ENCODE results near the gene MEX3A.
A peak's percentile ranks its signal among the peaks of the same experiment; 100 is the strongest.

MEX3A gene

GRCh38 chr1:156065212-156065611, 17.1 kb downstream of the MEX3A start:
- Histone ChIP-seq H3K9me3 (ENCODE audit: low read depth, low read length) (no peaks in the 10 kb centered on the region), H3K4me3 (no peak overlapping the region), H3K27ac (no peak overlapping the region), H3K9ac (ENCODE audit: insufficient read length) (no peak overlapping the region), H3K36me3 (ENCODE audit: insufficient read depth, low read length) (no peaks in the 10 kb centered on the region)
- TF ChIP-seq EZH2 (IDR thresholded peaks at IDR 0.05) (no peak), FOXP2 (optimal IDR thresholded peaks at IDR 0.05; ENCODE audit: control extremely low read depth, extremely low read length, insufficient read depth) (no peak), POLR2AphosphoS5 (IDR thresholded peaks at IDR 0.05; ENCODE audit: borderline replicate concordance, low read depth, low read length) (no peak)
- DNase-seq (ENCODE audit: low read depth, low spot score): no peak

- TF ChIP-seq EZH2 (IDR thresholded peaks at IDR 0.05) (no peak), POLR2AphosphoS5 (IDR thresholded peaks at IDR 0.05; ENCODE audit: borderline replicate concordance, low read depth, low read length) (no peak), FOXP2 (optimal IDR thresholded peaks at IDR 0.05; ENCODE audit: control extremely low read depth, extremely low read length, insufficient read depth) (no peak)
- H3K36me3 ChIP-seq (ENCODE audit: insufficient read depth, low read length): no peaks in the 10 kb centered on the region
- no peak for DNase-seq (ENCODE audit: low read depth, low spot score)
These were observed 17.6 kb downstream of the MEX3A start for GRCh38 chr1:156064615-156065014.

GRCh38 chr1:156063997-156064285, 18.3 kb downstream of the MEX3A start:
- Histone ChIP-seq H3K9ac (ENCODE audit: insufficient read length) (no peak overlapping the region), H3K36me3 (ENCODE audit: insufficient read depth, low read length) (no peaks in the 10 kb centered on the region), H3K9me3 (ENCODE audit: low read depth, low read length) (no peaks in the 10 kb centered on the region), H3K27ac (peak overlapping the region; percentile 62; the same call in 1 of the 2 replicates), H3K4me3 (no peak overlapping the region)
- TF ChIP-seq EZH2 (IDR thresholded peaks at IDR 0.05) (no peak), POLR2AphosphoS5 (IDR thresholded peaks at IDR 0.05; ENCODE audit: borderline replicate concordance, low read depth, low read length) (no peak), FOXP2 (optimal IDR thresholded peaks at IDR 0.05; ENCODE audit: control extremely low read depth, extremely low read length, insufficient read depth) (no peak)
- DNase-seq (ENCODE audit: low read depth, low spot score): no peak

More at GRCh38 chr1:156064615-156065014, 17.6 kb downstream of the MEX3A start:
- H3K4me3 ChIP-seq: no peak overlapping the region
- H3K27ac ChIP-seq: no peak overlapping the region
- H3K9ac ChIP-seq (ENCODE audit: insufficient read length): no peak overlapping the region
- H3K9me3 ChIP-seq (ENCODE audit: low read depth, low read length): no peaks in the 10 kb centered on the region

GRCh38 chr1:156062189-156062588, 20.1 kb downstream of the MEX3A start:
- TF ChIP-seq FOXP2 (optimal IDR thresholded peaks at IDR 0.05; ENCODE audit: control extremely low read depth, extremely low read length, insufficient read depth) (no peak), POLR2AphosphoS5 (IDR thresholded peaks at IDR 0.05; ENCODE audit: borderline replicate concordance, low read depth, low read length) (no peak), EZH2 (IDR thresholded peaks at IDR 0.05) (no peak)
- H3K4me3 ChIP-seq: no peak overlapping the region
- H3K36me3 ChIP-seq (ENCODE audit: insufficient read depth, low read length): no peaks in the 10 kb centered on the region
- no peak overlapping the region for H3K27ac ChIP-seq
- H3K9me3 ChIP-seq (ENCODE audit: low read depth, low read length): no peaks in the 10 kb centered on the region
- H3K9ac ChIP-seq (ENCODE audit: insufficient read length): no peak overlapping the region
- DNase-seq (ENCODE audit: low read depth, low spot score): no peak

GRCh38 chr1:156060937-156061636, 21.2 kb downstream of the MEX3A start, which contains the start of gene RAB25:
RAB25 (plus strand) TSS chr1:156061160; CDS start chr1:156061401, 241 bp downstream.
- TF ChIP-seq POLR2AphosphoS5 (IDR thresholded peaks at IDR 0.05; ENCODE audit: borderline replicate concordance, low read depth, low read length) (no peak), EZH2 (IDR thresholded peaks at IDR 0.05) (no peak), FOXP2 (optimal IDR thresholded peaks at IDR 0.05; ENCODE audit: control extremely low read depth, extremely low read length, insufficient read depth) (no peak)
- DNase-seq (ENCODE audit: low read depth, low spot score): peak; percentile 63
- H3K9ac ChIP-seq (ENCODE audit: insufficient read length): peak within 1 kb of the TSS; percentile 32
- H3K9me3 ChIP-seq (ENCODE audit: low read depth, low read length): no peaks in the 10 kb centered on the region
- no peaks in the 10 kb centered on the region for H3K36me3 ChIP-seq (ENCODE audit: insufficient read depth, low read length)
- H3K4me3 ChIP-seq: peak within 1 kb of the TSS; percentile 57
- H3K27ac ChIP-seq: peak within 1 kb of the TSS; percentile 66

GRCh38 chr1:156056326-156056849, 25.9 kb downstream of the MEX3A start:
- H3K9ac ChIP-seq (ENCODE audit: insufficient read length): no peak overlapping the region
- no peaks in the 10 kb centered on the region for H3K9me3 ChIP-seq (ENCODE audit: low read depth, low read length)
- no peak for DNase-seq (ENCODE audit: low read depth, low spot score)
- no peak overlapping the region for H3K4me3 ChIP-seq
- TF ChIP-seq FOXP2 (optimal IDR thresholded peaks at IDR 0.05; ENCODE audit: control extremely low read depth, extremely low read length, insufficient read depth) (no peak), EZH2 (IDR thresholded peaks at IDR 0.05) (no peak), POLR2AphosphoS5 (IDR thresholded peaks at IDR 0.05; ENCODE audit: borderline replicate concordance, low read depth, low read length) (no peak)
- peaks cover 1% of the 10 kb centered on the region; the same call in 1 of the 2 replicates for H3K36me3 ChIP-seq (ENCODE audit: insufficient read depth, low read length)
- no peak overlapping the region for H3K27ac ChIP-seq

- peaks cover 3% of the 10 kb centered on the region; the same call in 1 of the 2 replicates for H3K36me3 ChIP-seq (ENCODE audit: insufficient read depth, low read length)
- H3K4me3 ChIP-seq: peak overlapping the region; percentile 97
- H3K9me3 ChIP-seq (ENCODE audit: low read depth, low read length): no peaks in the 10 kb centered on the region
- H3K9ac ChIP-seq (ENCODE audit: insufficient read length): peak overlapping the region; percentile 83
- TF ChIP-seq POLR2AphosphoS5 (IDR thresholded peaks at IDR 0.05; ENCODE audit: borderline replicate concordance, low read depth, low read length): no peak
- no peak for TF ChIP-seq FOXP2 (optimal IDR thresholded peaks at IDR 0.05; ENCODE audit: control extremely low read depth, extremely low read length, insufficient read depth)
- TF ChIP-seq EZH2 (IDR thresholded peaks at IDR 0.05): no peak
- DNase-seq (ENCODE audit: low read depth, low spot score): no peak
- no peak overlapping the region for H3K27ac ChIP-seq
These were observed 26.8 kb downstream of the MEX3A start for GRCh38 chr1:156055281-156056048.

All from SK-N-MC (cell line).